Pancreas (tissue), 10 donors: Measurements from ENCODE around the gene C16orf46. TPM values are rescaled to one million over a fixed set of nuclear protein-coding genes. Genes with fewer than 3 reads are reported as not detected.

Source experiments
- ATAC-seq, 4 donors: fragments of 200-7000 bp; cut with Tn5 transposase; one replicate each; pipeline versions ENCODE4 v1.8.0 to v1.9.1; 2020; ENCODE audit warnings: mild to moderate bottlenecking in 4 of 4, moderate library complexity in 4 of 4
- DNase-seq, 6 donors: peaks; one replicate each; pipeline ENCODE4 v3.0.0-alpha.2; 2020
- FAIRE-seq: peaks from 2 replicates; lab custom pipeline; 2012; peaks lifted over from hg19 to GRCh38; lab: Jason Lieb, UNC
- H3K27ac ChIP-seq, 4 donors: fragments of 200-600 bp; sonication (generic); 1 replicate in 3 of 4; 2 replicates in 1 of 4; pipeline versions ENCODE4 v1.5.0 to v1.8.0; 2020
- H3K27me3 ChIP-seq, 4 donors: fragments of 200-600 bp; one replicate each; pipeline ENCODE4 v1.8.0; 2021
- H3K36me3 ChIP-seq, 3 donors: fragments of 200-600 bp; sonication (generic) in 1 of 3; one replicate each; pipeline versions ENCODE4 v1.5.0 to v1.8.0; 2020 to 2021
- H3K4me1 ChIP-seq, 3 donors: fragments of 200-600 bp; one replicate each; pipeline ENCODE4 v1.8.0; 2021
- H3K4me3 ChIP-seq, 4 donors: fragments of 200-600 bp; sonication (generic) in 2 of 4; one replicate each; pipeline versions ENCODE4 v1.5.0 to v1.8.0; 2020 to 2021
- H3K9me3 ChIP-seq, 4 donors: fragments of 200-600 bp; one replicate each; pipeline ENCODE4 v1.8.0; 2021
- WGBS, 2 donors: extraction: QIAGEN DNeasy Blood & Tissue Kit; methylation state at CpG; one replicate each; pipeline ENCODE4 v1.1.7; 2013; 5-methylcytosine and 5-hydroxymethylcytosine counted together
- intact Hi-C, 3 donors: fragments of 100-400 bp; cut with DNase I; formaldehyde crosslinking; loops; one replicate each; pipeline versions ENCODE4 v1.11.1 to v1.14.2; 2022
- polyA plus RNA-seq, 2 donors: library from polyadenylated mRNA; stranded (reverse); fragments of 200-250 nt; gene quantifications; one replicate each; pipeline ENCODE4 v1.2.3, GENCODE V29; 2013
- total RNA-seq, 6 donors: library from RNA; stranded (reverse); fragmentation: NEBNext Ultra II Directional in 4 of 6; extraction: Animal tissue kit (Norgen Biotek cat#: 25700) in 4 of 6; gene quantifications; one replicate each; pipeline versions ENCODE4 v1.2.1 to v1.2.4, GENCODE V29; 2021 to 2023
- TF ChIP-seq, protein P1 (sequence below), 4 donors: fragments of 200-600 bp; sonication (generic) in 3 of 4; IDR thresholded peaks; one replicate each; pipeline versions ENCODE4 v1.5.0 to v1.8.0; 2021; ENCODE audit warnings: antibody characterized with exemption in 4 of 4
- donor health status: healthy with polysubstance abuse.
- donor health status: DM: no; HTN: no; CAD: no; lungs with moderate emphysema.
- donor health status: DM: no; HTN: no; CAD: no.
- donor health status: control.
- donor health status: control.
- donor health status: Bipolar disorder and iron deficiency.
- donor health status: DM: yes; HTN: yes; CAD: no.
- donor health status: DM: no; HTN: no; CAD: no.
- donor health status: DM: no; HTN: no; CAD: no.
- donor health status: DM: yes; HTN: yes; CAD: no.

The C16orf46 gene
- total and polyA plus RNA-seq, 8 donors = 0.08 to 1.4 (median 0.79) TPM; not detected in 1

DNA sequence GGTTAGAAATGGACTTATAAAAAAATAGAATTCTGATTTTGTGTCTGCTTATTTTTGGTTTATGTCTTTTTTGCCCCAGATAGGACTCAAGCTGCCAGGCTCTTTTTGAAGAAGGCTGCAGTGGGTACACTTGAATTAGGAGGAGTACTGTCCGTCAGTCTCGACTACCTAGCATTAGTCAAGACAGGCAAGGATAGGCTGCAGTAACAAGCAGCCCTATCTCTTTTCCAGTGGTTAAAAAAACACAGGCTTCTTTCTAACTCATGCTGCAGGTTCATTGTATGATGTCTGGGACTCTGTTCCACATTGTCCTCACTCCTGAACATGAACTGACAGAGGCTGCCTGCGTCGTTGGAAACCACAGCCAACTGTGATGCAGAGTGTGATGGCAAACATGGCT is 8.0 kb downstream of the C16orf46 start:
- Histone ChIP-seq H3K4me3 (no peak overlapping the region), H3K4me1 (no peaks in the 10 kb centered on the region), H3K27ac (no peak overlapping the region), H3K9me3 (no peaks in the 10 kb centered on the region), H3K36me3 (no peaks in the 10 kb centered on the region), H3K27me3 (no peaks in the 10 kb centered on the region)
- intact Hi-C loops = no loop called here
- DNase-seq (no peak), ATAC-seq (no peak), FAIRE-seq (no peak)
- WGBS, 2 donors = 84 to 95% methylated on average over 4 of the region's 4 CpGs
- TF ChIP-seq, protein P1, sequence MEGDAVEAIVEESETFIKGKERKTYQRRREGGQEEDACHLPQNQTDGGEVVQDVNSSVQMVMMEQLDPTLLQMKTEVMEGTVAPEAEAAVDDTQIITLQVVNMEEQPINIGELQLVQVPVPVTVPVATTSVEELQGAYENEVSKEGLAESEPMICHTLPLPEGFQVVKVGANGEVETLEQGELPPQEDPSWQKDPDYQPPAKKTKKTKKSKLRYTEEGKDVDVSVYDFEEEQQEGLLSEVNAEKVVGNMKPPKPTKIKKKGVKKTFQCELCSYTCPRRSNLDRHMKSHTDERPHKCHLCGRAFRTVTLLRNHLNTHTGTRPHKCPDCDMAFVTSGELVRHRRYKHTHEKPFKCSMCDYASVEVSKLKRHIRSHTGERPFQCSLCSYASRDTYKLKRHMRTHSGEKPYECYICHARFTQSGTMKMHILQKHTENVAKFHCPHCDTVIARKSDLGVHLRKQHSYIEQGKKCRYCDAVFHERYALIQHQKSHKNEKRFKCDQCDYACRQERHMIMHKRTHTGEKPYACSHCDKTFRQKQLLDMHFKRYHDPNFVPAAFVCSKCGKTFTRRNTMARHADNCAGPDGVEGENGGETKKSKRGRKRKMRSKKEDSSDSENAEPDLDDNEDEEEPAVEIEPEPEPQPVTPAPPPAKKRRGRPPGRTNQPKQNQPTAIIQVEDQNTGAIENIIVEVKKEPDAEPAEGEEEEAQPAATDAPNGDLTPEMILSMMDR (IDR thresholded peaks at IDR 0.05) = no peak

DNA sequence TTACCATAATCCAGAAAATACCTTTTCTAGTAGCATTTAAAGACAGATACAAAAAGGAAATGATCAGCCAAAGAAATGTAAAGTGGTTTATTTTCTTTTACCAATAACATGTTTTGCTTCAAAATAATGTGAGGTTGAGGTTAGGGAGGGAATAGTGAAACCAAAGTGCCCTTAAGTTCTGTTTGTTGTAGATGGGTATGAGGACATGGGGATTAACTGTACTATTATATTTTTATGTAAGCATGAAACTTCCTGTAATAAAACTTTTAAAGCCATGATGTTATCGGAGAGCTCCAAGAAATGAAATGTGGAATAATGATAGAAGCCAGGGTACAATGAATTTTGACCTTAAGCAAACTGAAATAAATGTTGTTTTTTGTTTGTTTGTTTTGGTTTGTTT is 9.9 kb downstream of the C16orf46 start:
- no peak for DNase-seq
- Histone ChIP-seq H3K27me3 (no peaks in the 10 kb centered on the region), H3K36me3 (no peaks in the 10 kb centered on the region), H3K27ac (no peak overlapping the region), H3K9me3 (no peaks in the 10 kb centered on the region), H3K4me3 (no peak overlapping the region), H3K4me1 (no peaks in the 10 kb centered on the region)
- 93 to 94% methylated on average over 1 of the region's 1 CpG for WGBS, 2 donors
- TF ChIP-seq, protein P1 (IDR thresholded peaks at IDR 0.05) = no peak
- no peak for FAIRE-seq
- intact Hi-C loops = no loop called here
- ATAC-seq = no peak

DNA sequence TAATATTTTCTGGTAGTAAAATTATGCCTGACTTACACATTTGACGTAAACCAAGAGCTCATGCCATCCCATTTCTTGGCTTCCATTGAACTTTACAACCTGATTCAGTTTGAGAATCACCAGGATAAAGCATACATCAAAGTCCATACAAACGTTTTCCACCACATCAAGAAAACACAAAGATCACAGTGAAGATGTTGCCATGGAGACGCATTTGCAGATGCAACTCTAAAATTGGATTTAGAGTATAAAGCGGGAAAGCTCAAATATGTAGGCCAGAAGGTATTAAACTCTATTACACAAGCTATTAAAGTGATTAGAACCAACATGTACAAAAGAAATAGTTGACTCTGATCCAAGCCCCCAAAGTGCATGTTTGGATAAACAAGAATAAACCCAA is 10.4 kb downstream of the C16orf46 start:
- FAIRE-seq (no peak), DNase-seq (no peak), ATAC-seq (no peak)
- TF ChIP-seq, protein P1 (IDR thresholded peaks at IDR 0.05) = no peak
- Histone ChIP-seq H3K36me3 (no peaks in the 10 kb centered on the region), H3K27ac (no peak overlapping the region), H3K9me3 (no peaks in the 10 kb centered on the region), H3K4me1 (no peaks in the 10 kb centered on the region), H3K4me3 (no peak overlapping the region), H3K27me3 (no peaks in the 10 kb centered on the region)
- intact Hi-C loops = no loop called here
- WGBS, 2 donors = 75 to 76% methylated on average over 4 of the region's 4 CpGs

DNA sequence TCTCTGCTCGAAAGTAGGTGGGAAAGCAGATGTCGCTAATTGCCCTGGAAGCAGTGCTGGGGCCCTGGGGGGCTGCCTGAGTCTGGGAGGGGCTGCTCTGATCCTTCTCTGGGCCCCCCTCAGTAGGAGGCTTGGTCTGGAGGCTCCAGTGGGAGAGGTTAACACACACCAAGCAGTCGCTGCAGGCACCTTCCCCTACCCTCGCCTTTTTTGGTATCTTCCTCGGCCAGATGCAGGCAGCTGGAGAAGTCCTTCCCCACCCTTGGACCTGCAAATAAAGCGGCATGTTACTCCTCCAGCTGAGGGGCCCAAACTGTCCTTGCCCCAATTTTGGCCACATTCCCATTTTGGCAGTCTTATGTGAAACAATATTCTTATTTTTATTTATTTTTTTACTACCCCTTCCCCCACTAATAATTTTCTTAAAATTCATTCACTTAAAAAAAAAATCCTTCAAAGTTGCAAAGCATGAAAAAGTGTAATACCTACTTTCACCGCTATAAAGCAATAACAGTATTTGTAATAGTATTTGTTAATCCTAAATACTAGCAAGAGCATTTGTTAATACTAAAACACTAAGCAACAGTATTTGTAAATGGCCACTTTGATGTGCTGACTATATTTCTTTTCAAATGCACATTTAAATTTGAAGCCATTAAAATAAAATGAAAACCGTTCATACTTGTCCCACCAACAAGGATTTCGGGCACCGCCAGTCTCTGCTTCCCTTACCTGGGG is 15.0 kb downstream of the C16orf46 start:
- no peak for ATAC-seq
- no peak for FAIRE-seq
- 90 to 91% methylated on average over 10 of the region's 10 CpGs for WGBS, 2 donors
- intact Hi-C loops = no loop called here
- no peak overlapping the region for H3K27ac ChIP-seq
- TF ChIP-seq, protein P1 (IDR thresholded peaks at IDR 0.05) = no peak
- no peak for DNase-seq
- no peaks in the 10 kb centered on the region for H3K4me1 ChIP-seq
- H3K9me3 ChIP-seq = no peaks in the 10 kb centered on the region
- no peak overlapping the region for H3K4me3 ChIP-seq
- H3K36me3 ChIP-seq = no peaks in the 10 kb centered on the region
- no peaks in the 10 kb centered on the region for H3K27me3 ChIP-seq

DNA sequence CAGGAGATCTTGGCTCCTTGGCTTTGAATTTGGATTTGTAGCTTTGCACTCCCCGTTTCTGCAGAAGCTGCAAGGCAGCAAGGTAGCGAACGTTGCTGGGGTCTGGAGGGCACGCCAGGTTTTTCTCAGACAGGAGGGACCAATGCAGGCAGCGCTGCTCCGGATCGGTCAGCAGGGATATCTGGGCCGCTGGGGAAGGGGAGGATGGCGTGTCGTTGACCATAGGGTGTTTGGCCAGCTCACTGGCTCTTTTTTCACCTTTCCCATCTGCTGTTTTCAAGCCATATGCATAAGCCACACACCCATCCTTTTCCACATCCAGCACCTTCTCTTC is 15.8 kb downstream of the C16orf46 start:
- FAIRE-seq (no peak), DNase-seq (no peak), ATAC-seq (no peak)
- intact Hi-C loops = no loop called here
- Histone ChIP-seq H3K36me3 (no peaks in the 10 kb centered on the region), H3K27me3 (no peaks in the 10 kb centered on the region), H3K27ac (no peak overlapping the region), H3K4me1 (no peaks in the 10 kb centered on the region), H3K4me3 (no peak overlapping the region), H3K9me3 (no peaks in the 10 kb centered on the region)
- TF ChIP-seq, protein P1 (IDR thresholded peaks at IDR 0.05) = no peak
- WGBS, 2 donors = 85 to 90% methylated on average over 10 of the region's 10 CpGs
